ENCODE results near the gene LBH. TPM values are rescaled to one million over a fixed set of nuclear protein-coding genes. Genes with fewer than 3 reads are reported as not detected.

The LBH gene
- total RNA-seq, 1 experiment from 2014 or later: 159 TPM

DNA sequence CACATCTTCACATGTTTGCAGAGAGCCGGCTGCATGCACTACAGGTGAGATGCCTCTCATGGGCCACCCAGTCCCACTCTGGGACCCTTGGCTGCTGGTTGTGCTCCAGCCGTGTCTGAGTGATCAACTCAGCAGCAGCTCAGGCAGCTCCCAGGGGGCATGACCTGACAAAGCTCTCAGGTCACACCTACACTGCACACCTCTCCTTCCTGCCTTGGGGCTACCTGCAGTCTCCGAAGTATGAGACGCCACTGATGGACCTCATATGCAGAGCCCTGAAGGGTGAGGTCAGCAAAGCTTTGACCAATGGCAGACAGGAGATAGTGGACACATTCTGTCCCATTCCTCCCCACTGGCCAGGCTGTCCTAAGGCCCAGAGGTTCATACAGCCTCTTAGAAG, 51.4 kb downstream of the LBH start:
- Mint-ChIP-seq H3K9me3 (ENCODE audit: unreplicated experiment) (no peaks in the 10 kb centered on the region), H3K4me1 (ENCODE audit: low read depth, unreplicated experiment) (peaks cover 12% of the 10 kb centered on the region), H3K27me3 (ENCODE audit: insufficient read depth, unreplicated experiment) (no peaks in the 10 kb centered on the region), H3K27ac (ENCODE audit: unreplicated experiment) (no peak overlapping the region), H3K4me3 (ENCODE audit: unreplicated experiment) (no peak overlapping the region), H3K36me3 (ENCODE audit: insufficient read depth, unreplicated experiment) (no peaks in the 10 kb centered on the region)
- H3K4me1 ChIP-seq: 0 out of 2 replicates have a peak, but pooled peaks cover 9% of the 10 kb centered on the region
- H3K4me3 ChIP-seq (ENCODE audit: low read depth, low read length): no peak overlapping the region
- no peak for DNase-seq
- no peaks in the 10 kb centered on the region for H3K36me3 ChIP-seq (ENCODE audit: control insufficient read depth, insufficient read depth, low read length)
- CTCF ChIA-PET: no interaction called here
- TF ChIP-seq, protein P1, sequence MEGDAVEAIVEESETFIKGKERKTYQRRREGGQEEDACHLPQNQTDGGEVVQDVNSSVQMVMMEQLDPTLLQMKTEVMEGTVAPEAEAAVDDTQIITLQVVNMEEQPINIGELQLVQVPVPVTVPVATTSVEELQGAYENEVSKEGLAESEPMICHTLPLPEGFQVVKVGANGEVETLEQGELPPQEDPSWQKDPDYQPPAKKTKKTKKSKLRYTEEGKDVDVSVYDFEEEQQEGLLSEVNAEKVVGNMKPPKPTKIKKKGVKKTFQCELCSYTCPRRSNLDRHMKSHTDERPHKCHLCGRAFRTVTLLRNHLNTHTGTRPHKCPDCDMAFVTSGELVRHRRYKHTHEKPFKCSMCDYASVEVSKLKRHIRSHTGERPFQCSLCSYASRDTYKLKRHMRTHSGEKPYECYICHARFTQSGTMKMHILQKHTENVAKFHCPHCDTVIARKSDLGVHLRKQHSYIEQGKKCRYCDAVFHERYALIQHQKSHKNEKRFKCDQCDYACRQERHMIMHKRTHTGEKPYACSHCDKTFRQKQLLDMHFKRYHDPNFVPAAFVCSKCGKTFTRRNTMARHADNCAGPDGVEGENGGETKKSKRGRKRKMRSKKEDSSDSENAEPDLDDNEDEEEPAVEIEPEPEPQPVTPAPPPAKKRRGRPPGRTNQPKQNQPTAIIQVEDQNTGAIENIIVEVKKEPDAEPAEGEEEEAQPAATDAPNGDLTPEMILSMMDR (IDR thresholded peaks at IDR 0.05; ENCODE audit: insufficient read depth in 1 of 2, low read depth in 1 of 2, low read length in 1 of 2, severe bottlenecking in 1 of 2, unreplicated experiment in 1 of 2): no peak
- no peaks in the 10 kb centered on the region for H3K9me3 ChIP-seq
- BruUV-seq (replicated peaks): no TSS peak
- H3K27me3 ChIP-seq (replicated peaks; ENCODE audit: control insufficient read depth, insufficient read depth, low read length): no peaks in the 10 kb centered on the region
- POLR2A ChIA-PET: no interaction called here
- intact Hi-C loops (cut with micrococcal nuclease; ENCODE audit: unreplicated experiment): no loop called here

DNA sequence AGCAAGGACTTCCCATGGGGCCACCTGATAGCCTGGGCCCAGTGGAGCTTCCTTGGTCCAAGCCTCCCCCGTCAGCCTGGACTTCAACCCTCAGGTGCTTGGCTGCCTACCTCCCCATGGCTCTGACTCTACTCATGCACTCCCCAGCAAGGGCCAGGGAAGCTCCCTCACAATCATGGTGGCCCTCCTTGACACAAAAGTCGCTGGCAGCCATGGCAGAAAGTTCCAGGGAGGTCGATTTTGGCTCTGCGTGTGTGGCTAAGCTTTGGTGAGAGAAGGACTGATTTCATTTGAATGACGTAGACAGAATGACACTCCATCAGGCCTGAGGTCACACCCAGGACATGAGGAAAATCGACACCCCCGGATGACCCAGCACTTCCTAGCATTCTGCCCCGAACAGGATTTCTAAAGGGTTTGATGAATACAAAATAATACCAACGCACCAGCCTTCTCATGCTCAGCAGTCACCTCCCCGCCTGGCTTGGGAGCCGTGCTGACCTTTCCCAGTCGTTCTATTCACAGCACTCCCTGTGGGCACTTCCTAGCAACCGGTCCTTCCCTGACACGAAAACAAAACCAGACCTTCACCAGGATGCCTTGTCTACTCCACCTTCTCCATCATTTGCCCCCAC, 52.7 kb downstream of the LBH start:
- no peaks in the 10 kb centered on the region for H3K36me3 Mint-ChIP-seq (ENCODE audit: insufficient read depth, unreplicated experiment)
- Histone ChIP-seq H3K4me1 (0 out of 2 replicates have a peak, but pooled peaks cover 9% of the 10 kb centered on the region), H3K27me3 (replicated peaks; ENCODE audit: control insufficient read depth, insufficient read depth, low read length) (no peaks in the 10 kb centered on the region), H3K9me3 (no peaks in the 10 kb centered on the region), H3K4me3 (ENCODE audit: low read depth, low read length) (no peak overlapping the region), H3K36me3 (ENCODE audit: control insufficient read depth, insufficient read depth, low read length) (no peaks in the 10 kb centered on the region)
- ChIA-PET POLR2A (no interaction called here), CTCF (no interaction called here)
- H3K4me1 Mint-ChIP-seq (ENCODE audit: low read depth, unreplicated experiment): peaks cover 12% of the 10 kb centered on the region
- no peaks in the 10 kb centered on the region for H3K27me3 Mint-ChIP-seq (ENCODE audit: insufficient read depth, unreplicated experiment)
- DNase-seq: no peak
- intact Hi-C loops (cut with micrococcal nuclease; ENCODE audit: unreplicated experiment): no loop called here
- no peak overlapping the region for H3K27ac Mint-ChIP-seq (ENCODE audit: unreplicated experiment)
- H3K4me3 Mint-ChIP-seq (ENCODE audit: unreplicated experiment): no peak overlapping the region
- no peaks in the 10 kb centered on the region for H3K9me3 Mint-ChIP-seq (ENCODE audit: unreplicated experiment)
- TF ChIP-seq, protein P1 (IDR thresholded peaks at IDR 0.05; ENCODE audit: insufficient read depth in 1 of 2, low read depth in 1 of 2, low read length in 1 of 2, severe bottlenecking in 1 of 2, unreplicated experiment in 1 of 2): no peak
- BruUV-seq (replicated peaks): no TSS peak

DNA sequence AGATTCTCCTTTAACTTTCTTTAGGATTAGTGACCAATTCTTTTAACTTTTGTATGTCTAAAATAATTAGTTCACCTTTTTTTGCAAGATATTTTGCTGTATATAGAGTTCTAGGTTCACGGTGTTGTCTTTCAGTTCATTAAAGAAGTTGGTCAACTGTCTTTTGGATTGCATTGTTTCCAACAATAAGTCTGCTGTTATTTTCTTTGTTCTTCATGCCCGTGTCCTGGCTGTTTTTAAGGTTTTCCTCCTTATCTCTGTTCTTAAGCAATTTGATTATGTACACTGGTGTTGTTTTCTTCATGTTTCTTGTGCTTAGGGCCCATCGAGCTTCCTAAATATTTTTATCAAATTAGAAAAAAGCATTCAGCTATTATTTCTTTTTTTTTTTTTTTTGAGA, 54.4 kb downstream of the LBH start:
- 0 out of 2 replicates have a peak, but pooled peaks cover 6% of the 10 kb centered on the region for H3K4me1 ChIP-seq
- ChIA-PET CTCF (interaction anchor here (0.6 kb wide), 1 partner anchor 10 kb away, joined by 3 read pairs; no protein-coding TSS in a partner anchor), POLR2A (no interaction called here)
- H3K36me3 ChIP-seq (ENCODE audit: control insufficient read depth, insufficient read depth, low read length): no peaks in the 10 kb centered on the region
- H3K27ac Mint-ChIP-seq (ENCODE audit: unreplicated experiment): no peak overlapping the region
- H3K4me3 ChIP-seq (ENCODE audit: low read depth, low read length): no peak overlapping the region
- H3K27me3 Mint-ChIP-seq (ENCODE audit: insufficient read depth, unreplicated experiment): no peaks in the 10 kb centered on the region
- TF ChIP-seq, protein P1 (IDR thresholded peaks at IDR 0.05; ENCODE audit: insufficient read depth in 1 of 2, low read depth in 1 of 2, low read length in 1 of 2, severe bottlenecking in 1 of 2, unreplicated experiment in 1 of 2): no peak
- no peaks in the 10 kb centered on the region for H3K27me3 ChIP-seq (replicated peaks; ENCODE audit: control insufficient read depth, insufficient read depth, low read length)
- DNase-seq: no peak
- intact Hi-C loops (cut with micrococcal nuclease; ENCODE audit: unreplicated experiment): no loop called here
- BruUV-seq (replicated peaks): no TSS peak
- H3K9me3 Mint-ChIP-seq (ENCODE audit: unreplicated experiment): no peaks in the 10 kb centered on the region
- H3K9me3 ChIP-seq: no peaks in the 10 kb centered on the region
- no peaks in the 10 kb centered on the region for H3K36me3 Mint-ChIP-seq (ENCODE audit: insufficient read depth, unreplicated experiment)
- no peak overlapping the region for H3K4me3 Mint-ChIP-seq (ENCODE audit: unreplicated experiment)
- H3K4me1 Mint-ChIP-seq (ENCODE audit: low read depth, unreplicated experiment): peaks cover 8% of the 10 kb centered on the region

All from Caco-2 (cell line).